Measurements from ENCODE around the gene PRSS2.

DNA sequence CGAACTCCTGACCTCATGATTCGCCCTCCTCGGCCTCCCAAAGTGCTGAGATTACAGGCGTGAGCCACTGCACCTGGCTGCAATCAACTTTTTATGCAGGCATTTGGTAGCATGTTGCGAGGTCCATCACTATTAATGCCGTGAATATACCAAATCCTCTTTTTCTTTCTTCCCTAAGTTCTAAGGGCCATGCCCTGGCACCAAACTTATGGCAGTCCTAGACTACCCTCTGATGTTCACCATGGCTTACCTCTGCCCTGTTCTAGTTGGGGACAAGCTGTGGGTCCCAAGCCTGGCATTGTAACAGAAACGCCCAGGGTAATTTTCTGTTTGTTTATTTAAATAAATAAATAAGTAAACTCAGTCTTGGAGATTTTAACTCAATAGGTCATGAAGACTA, 13.3 kb downstream of the PRSS2 start:
- TF ChIP-seq CTCF (optimal IDR thresholded peaks at IDR 0.05 in 1 of 3, IDR thresholded peaks at IDR 0.05 in 1 of 3, conservative IDR thresholded peaks at IDR 0.05 in 1 of 3; ENCODE audit: extremely low read depth in 1 of 3, insufficient read depth in 2 of 3, low read length in 3 of 3) (peak in 1 of 3 experiments; percentile 23), EZH2 (IDR thresholded peaks at IDR 0.05; ENCODE audit: low read length) (no peak)

Data from keratinocyte (primary cell).